Measurements from ENCODE around the gene GZMM. TPM values are rescaled to one million over a fixed set of nuclear protein-coding genes. Genes with fewer than 3 reads are reported as not detected.

The GZMM gene
- total RNA-seq, 2 experiments from 2014 or later = 41.6 to 46.3 TPM

GRCh38 chr19:498977-499623 is 44.8 kb upstream of the GZMM start:
- H3K9me3 Mint-ChIP-seq = no peaks in the 10 kb centered on the region
- ATAC-seq (ENCODE audit: poor library complexity) = no peak
- no peak for DNase-seq
- H3K27me3 Mint-ChIP-seq = peaks cover 18% of the 10 kb centered on the region
- H3K4me1 Mint-ChIP-seq (ENCODE audit: low read depth) = no peaks in the 10 kb centered on the region
- intact Hi-C loops (cut with DNase I, micrococcal nuclease) = no loop called here
- Histone ChIP-seq H3K4me1 (ENCODE audit: insufficient read depth, low read length) (peaks cover 23% of the 10 kb centered on the region), H3K4me3 (ENCODE audit: low read length) (no peak overlapping the region), H3K9me3 (ENCODE audit: control insufficient read depth in 1 of 2, insufficient read depth in 1 of 2, low read length in 2 of 2) (peaks cover 0 to 16% of the 10 kb centered on the region in 2 experiments), H3K36me3 (ENCODE audit: insufficient read depth, low read length) (no peaks in the 10 kb centered on the region), H3K27me3 (ENCODE audit: control insufficient read depth in 1 of 2, insufficient read depth in 2 of 2, low read length in 2 of 2) (peaks cover 19 to 27% of the 10 kb centered on the region in 2 experiments), H3K27ac (ENCODE audit: low read depth in 1 of 2, low read length in 2 of 2) (no peak overlapping the region)
- TF ChIP-seq CTCF (IDR thresholded peaks at IDR 0.05) = no peak
- CTCF ChIA-PET = interaction anchor here (2.2 kb wide), 1 partner anchor 7 kb away, joined by 10 read pairs; no protein-coding TSS in a partner anchor
- no peak overlapping the region for H3K27ac Mint-ChIP-seq
- no peaks in the 10 kb centered on the region for H3K36me3 Mint-ChIP-seq (ENCODE audit: low read depth)
- H3K4me3 Mint-ChIP-seq = no peak overlapping the region
- POLR2A ChIA-PET = no interaction called here

GRCh38 chr19:501646-502045 is 42.2 kb upstream of the GZMM start:
- H3K27ac ChIP-seq (ENCODE audit: low read depth in 1 of 2, low read length in 2 of 2) = no peak overlapping the region
- H3K36me3 ChIP-seq (ENCODE audit: insufficient read depth, low read length) = no peaks in the 10 kb centered on the region
- H3K4me1 ChIP-seq (ENCODE audit: insufficient read depth, low read length) = peaks cover 24% of the 10 kb centered on the region
- Mint-ChIP-seq H3K4me1 (ENCODE audit: low read depth) (peaks cover 11% of the 10 kb centered on the region), H3K4me3 (no peak overlapping the region), H3K36me3 (ENCODE audit: low read depth) (no peaks in the 10 kb centered on the region), H3K27me3 (peaks cover 13% of the 10 kb centered on the region), H3K9me3 (no peaks in the 10 kb centered on the region), H3K27ac (no peak overlapping the region)
- H3K4me3 ChIP-seq (ENCODE audit: low read length) = no peak overlapping the region
- CTCF ChIA-PET = no interaction called here
- TF ChIP-seq CTCF (IDR thresholded peaks at IDR 0.05) = no peak
- intact Hi-C loops (cut with DNase I, micrococcal nuclease) = loop anchor here in 1 of 2 experiments (10.0 kb wide), 1 partner anchor 207 kb away; the partner anchor contains the start of gene PLPP2
- H3K9me3 ChIP-seq (ENCODE audit: control insufficient read depth in 1 of 2, insufficient read depth in 1 of 2, low read length in 2 of 2) = peaks cover 0 to 7% of the 10 kb centered on the region in 2 experiments
- H3K27me3 ChIP-seq (ENCODE audit: control insufficient read depth in 1 of 2, insufficient read depth in 2 of 2, low read length in 2 of 2) = peaks cover 12 to 15% of the 10 kb centered on the region in 2 experiments
- POLR2A ChIA-PET = no interaction called here
- DNase-seq = no peak
- ATAC-seq (ENCODE audit: poor library complexity) = no peak

GRCh38 chr19:504616-505015 is 39.2 kb upstream of the GZMM start:
- Mint-ChIP-seq H3K4me3 (no peak overlapping the region), H3K36me3 (ENCODE audit: low read depth) (peaks cover 10% of the 10 kb centered on the region), H3K27me3 (peaks cover under 1% of the 10 kb centered on the region), H3K27ac (no peak overlapping the region), H3K4me1 (ENCODE audit: low read depth) (peaks cover 23% of the 10 kb centered on the region), H3K9me3 (no peaks in the 10 kb centered on the region)
- no peak for TF ChIP-seq CTCF (IDR thresholded peaks at IDR 0.05)
- H3K4me3 ChIP-seq (ENCODE audit: low read length) = no peak overlapping the region
- H3K27ac ChIP-seq (ENCODE audit: low read depth in 1 of 2, low read length in 2 of 2) = no peak overlapping the region
- CTCF ChIA-PET = interaction anchor here (1.8 kb wide), 1 partner anchor 9 kb away, joined by 7 read pairs; no protein-coding TSS in a partner anchor
- POLR2A ChIA-PET = no interaction called here
- H3K36me3 ChIP-seq (ENCODE audit: insufficient read depth, low read length) = peaks cover 7% of the 10 kb centered on the region
- DNase-seq = no peak
- no peaks in the 10 kb centered on the region for H3K9me3 ChIP-seq (ENCODE audit: control insufficient read depth in 1 of 2, insufficient read depth in 1 of 2, low read length in 2 of 2)
- intact Hi-C loops (cut with DNase I, micrococcal nuclease) = loop anchor here in 1 of 2 experiments (5.0 to 10.0 kb wide), 4 partner anchors 68 to 293 kb away; partner anchors contain the start of genes BSG, MIER2, PLPP2 and PTBP1
- H3K27me3 ChIP-seq (ENCODE audit: control insufficient read depth in 1 of 2, insufficient read depth in 2 of 2, low read length in 2 of 2) = no peaks in the 10 kb centered on the region
- ATAC-seq (ENCODE audit: poor library complexity) = no peak
- peaks cover 35% of the 10 kb centered on the region for H3K4me1 ChIP-seq (ENCODE audit: insufficient read depth, low read length)

All from CD4-positive, alpha-beta T cell (primary cell).